ENCODE measurements around the gene EZR.

The EZR gene

DNA sequence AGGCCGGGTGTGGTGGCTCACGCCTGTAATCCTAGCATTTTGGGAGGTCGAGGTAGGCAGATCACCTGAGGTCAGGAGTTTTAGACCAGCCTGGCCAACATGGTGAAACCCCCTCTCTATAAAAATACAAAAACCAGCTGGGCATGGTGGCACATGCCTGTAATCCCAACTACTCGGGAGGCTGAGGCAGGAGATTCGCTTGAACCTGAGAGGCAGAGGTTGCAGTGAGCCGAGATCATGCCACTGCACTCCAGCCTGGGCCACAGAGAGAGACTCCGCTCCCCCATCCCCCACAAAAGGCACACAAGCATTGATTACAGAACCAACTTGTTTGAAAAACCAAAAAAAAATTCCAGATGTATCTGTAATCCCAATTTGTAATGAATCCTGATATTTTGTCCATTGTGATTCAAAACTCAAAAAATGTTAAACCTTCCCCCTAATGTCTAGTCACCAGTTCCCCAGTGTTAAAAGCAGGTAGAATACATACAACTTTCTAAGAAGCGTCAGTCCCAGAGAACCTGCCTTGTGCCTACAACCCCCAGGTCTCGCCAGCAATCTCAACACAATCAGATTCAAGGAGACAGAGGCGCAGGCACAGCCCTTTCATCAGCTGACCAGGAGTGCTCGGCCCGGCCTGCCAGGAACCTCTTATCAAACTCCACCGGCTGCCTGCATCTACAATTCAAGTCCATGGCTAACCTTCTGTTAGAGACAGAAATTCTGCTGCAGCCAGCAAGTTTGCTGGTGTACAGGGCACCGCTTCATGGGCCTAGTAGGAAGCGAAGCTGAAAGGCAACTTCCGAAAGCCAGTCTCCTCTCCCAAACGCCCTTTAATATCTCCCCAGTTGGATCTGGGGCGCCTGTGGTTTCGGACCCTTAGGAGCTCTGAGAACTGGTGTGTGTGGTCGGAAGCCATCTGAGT, 2.1 kb downstream of the EZR start:
- no peak for DNase-seq

- DNase-seq = no peak
These were observed 2.8 kb downstream of the EZR start for GRCh38 chr6:158816329-158816728.

DNA sequence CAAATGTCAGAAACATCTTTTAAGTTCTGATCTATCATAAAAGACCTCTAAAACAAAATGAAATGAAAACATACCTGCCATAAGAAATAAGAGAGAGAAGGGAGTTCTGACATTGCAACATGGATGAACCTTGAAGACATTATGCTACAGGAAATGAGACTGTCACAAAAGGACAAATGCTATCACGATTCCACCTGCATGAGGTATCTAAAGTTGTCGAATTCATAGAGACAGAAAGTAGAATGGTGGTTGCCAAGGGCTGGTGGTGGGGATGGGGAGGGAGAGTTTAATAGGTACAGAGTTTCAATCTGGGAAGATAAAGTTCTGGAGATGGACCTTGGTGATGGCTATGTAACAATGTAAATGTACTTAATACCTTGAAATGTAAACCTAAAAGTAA, 3.3 kb downstream of the EZR start:
- no peak for DNase-seq

DNA sequence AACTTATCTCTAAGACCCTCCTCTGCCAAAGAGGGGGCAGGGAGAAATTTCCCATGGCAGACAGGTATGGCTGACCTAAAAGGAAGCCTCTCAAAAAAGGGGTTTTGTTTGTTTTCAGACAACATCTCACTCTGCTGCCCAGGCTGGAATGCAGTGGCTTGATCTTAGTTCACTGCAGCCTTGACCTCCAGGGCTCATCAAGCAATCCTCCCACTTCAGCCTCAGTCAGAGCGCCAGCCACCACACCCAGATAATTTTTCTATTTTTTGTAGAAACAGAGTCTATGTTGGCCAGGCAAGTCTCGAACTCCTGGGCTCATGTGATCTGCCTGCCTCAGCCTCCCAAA, 3.8 kb downstream of the EZR start:
- DNase-seq = no peak

DNA sequence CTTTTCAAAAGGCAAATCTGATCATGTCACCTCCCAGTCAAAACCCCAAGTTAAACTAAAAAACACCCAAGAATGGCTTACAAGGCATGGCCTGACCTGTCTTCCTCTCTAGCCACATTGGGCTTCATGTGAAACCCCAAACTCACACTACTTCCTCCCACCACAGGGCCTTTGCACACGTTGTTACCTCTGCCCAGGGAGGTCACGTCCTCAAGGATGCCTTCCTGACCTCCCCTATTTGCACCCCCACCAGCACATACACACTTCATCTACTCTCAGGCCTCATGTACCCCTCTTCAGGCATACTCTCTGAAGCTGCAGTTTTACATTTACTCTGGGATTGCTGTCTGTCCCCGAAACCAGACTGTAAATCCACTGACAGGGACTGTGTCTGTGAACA, 6.1 kb downstream of the EZR start:
- DNase-seq = no peak

DNA sequence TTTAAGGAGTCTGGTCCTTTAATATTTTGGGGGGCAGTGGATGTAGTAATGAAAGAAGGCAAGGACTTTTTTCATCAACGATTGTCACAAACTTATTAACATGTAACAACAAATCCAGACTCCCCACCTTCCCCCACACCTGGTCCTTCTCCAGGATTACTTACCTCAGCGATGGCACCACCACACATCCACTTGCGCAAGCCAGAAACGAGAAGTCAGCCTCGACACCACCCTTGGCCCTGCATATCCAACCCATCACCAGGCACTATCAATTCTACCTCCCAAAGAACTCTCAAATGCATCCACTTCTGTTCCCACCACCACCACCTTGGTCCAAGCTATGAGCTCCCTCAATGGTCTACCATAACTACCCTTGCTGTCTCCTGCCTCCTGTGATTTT, 6.6 kb downstream of the EZR start:
- no peak for DNase-seq

DNA sequence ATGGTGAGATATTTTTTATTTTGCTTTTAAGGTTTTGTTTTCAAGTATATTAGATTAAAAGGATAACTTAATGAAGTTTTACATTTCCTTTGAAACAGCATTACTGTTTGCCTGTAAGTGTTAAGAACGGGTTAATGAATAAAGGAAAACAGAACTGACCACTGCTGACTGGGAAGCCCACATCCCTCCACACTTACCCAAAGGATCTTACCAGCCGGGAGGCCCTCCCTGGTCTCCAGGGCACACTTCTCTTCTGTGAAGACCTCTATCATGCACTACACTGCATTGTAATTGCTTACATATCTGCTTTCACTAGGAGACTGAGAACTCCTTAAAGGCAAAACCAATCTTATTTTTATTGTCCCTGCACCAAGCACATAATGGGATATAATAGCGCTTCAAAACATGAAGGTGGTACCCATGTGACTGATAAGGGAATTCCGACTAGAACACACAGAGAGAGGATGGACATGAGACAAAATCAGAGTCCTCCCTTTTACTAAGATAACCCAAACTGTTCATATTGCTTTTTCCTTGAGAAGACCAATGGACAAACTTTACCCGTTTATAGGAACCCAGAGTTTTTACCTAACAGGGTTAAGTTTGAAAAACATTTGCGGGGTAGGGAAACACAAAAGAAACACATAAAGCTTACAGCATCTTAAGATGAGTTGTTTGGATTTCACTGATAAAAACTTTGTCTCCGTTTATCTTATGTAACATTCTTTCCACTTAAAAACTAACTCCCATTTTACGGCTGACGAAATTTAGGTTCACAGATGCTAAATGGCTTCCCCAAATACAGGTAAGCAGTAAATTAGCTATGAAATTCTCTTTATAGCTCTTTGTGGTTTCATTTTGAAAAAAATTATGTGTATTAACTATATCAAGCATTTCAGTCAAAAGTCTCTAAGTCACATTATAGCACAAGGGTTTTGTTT, 8.7 kb downstream of the EZR start:
- peak; percentile 6 for DNase-seq

- DNase-seq = peak; percentile 65
These were observed 10.1 kb downstream of the EZR start for GRCh38 chr6:158808941-158809678.

- DNase-seq = no peak
These were observed 10.7 kb downstream of the EZR start for GRCh38 chr6:158808442-158808833.

- DNase-seq = no peak
These were observed 11.4 kb downstream of the EZR start for GRCh38 chr6:158807515-158808441.

- no peak for DNase-seq
These were observed 13.3 kb downstream of the EZR start for GRCh38 chr6:158805698-158806377.

GRCh38 chr6:158804207-158804606, 15.0 kb downstream of the EZR start:
- DNase-seq = no peak

DNA sequence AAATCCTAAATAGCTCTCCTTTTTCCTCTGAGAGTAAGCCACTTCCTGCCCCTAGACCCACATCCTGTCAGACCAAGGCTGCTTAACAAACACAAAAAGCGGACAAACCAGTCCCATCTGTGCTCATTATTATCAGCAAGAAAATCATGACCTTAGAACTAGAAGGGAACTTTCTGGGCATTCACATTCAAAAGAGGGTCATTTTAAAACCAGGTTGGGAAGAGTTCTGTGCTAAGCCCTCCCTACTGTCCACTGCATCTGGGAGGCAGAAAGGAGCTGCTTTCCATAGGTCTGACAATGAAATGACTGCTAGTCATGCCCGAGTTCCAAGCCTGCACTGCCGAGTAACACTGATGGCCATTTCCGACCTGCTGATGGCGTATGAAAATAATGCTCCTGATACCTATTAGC, 15.4 kb downstream of the EZR start:
- no peak for DNase-seq

DNA sequence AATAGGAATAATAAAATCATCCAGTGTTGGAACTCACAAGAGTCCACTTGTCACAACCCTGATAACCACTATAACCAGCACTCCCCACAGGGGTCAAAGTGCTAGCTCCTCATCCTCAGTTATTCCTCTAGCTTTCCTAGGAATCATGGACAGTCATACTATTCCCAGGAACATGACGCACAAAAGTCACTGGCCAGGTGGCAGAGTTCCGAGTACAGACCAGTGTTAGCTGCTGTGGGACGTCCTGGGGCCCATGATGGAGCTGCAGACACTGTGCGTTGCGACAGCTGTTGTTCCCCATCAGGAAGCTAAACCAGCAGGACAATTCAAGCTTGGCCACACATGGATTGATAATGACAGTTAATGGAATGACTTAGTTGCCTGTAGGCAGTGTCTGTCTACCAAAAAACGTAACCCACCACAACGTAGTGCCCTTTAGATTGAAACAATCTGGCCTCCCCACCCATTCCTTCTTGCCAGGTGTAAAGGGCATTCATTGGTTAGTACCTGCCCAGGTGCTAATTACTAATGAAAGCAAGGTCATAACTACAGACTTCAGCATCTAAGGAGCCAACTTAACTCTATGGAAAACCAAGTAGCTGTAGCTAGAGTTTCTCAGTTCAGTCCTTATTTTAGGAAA, 17.4 kb downstream of the EZR start:
- DNase-seq = no peak

DNA sequence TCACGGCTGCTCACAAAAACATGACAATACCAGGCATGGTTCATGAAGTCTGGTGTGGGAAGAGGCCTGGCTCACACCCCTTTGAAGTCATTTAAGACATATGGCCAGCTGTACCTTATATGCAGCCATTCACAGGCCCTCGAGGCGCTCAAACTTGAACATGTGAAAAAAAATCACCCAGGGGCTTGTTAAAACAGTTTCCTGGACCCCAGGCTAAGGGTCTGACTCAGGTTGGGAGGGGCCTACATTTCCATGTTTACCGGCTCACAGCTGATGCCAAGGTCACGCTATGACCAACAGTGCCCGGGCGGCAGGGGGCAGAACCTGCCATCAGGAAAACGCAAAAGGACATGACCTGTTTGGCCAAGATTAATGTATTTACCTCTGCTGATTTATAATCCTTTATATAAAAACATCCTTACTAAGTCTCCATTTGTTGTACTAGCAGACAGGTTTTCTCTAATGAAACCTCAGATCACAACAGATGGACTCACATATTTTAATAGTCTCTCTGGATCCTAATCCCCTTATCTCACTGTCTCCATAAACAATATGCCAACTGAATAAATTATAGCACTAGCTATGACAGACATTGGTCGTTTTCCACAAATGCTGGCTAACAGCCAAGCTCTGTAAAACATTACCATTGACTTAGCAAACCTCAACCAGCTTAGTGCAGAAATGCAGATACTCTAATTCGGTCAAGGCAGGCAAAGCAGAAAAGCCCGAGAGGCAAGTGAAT, 19.9 kb downstream of the EZR start:
- DNase-seq = peak; percentile 34

DNA sequence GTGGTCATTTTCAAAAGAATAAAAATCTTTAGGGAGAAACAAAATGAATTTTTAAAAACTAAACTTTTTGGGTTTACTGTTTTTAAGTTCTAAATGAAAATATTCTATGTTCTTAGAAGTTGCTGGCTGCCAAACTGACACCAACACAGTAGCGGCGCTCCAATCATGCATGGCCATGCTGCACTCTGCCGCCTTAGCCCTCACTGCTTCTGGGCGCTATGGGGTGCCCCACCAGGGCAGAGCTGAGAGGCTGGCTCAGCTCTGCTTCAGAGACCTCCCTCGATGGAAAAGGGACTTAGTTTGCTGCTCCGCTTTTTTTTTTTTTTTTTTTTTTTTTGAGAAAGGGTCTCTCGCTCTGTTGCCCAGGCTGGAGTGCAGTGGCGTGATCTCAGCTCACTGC, 20.9 kb downstream of the EZR start:
- DNase-seq = no peak

DNA sequence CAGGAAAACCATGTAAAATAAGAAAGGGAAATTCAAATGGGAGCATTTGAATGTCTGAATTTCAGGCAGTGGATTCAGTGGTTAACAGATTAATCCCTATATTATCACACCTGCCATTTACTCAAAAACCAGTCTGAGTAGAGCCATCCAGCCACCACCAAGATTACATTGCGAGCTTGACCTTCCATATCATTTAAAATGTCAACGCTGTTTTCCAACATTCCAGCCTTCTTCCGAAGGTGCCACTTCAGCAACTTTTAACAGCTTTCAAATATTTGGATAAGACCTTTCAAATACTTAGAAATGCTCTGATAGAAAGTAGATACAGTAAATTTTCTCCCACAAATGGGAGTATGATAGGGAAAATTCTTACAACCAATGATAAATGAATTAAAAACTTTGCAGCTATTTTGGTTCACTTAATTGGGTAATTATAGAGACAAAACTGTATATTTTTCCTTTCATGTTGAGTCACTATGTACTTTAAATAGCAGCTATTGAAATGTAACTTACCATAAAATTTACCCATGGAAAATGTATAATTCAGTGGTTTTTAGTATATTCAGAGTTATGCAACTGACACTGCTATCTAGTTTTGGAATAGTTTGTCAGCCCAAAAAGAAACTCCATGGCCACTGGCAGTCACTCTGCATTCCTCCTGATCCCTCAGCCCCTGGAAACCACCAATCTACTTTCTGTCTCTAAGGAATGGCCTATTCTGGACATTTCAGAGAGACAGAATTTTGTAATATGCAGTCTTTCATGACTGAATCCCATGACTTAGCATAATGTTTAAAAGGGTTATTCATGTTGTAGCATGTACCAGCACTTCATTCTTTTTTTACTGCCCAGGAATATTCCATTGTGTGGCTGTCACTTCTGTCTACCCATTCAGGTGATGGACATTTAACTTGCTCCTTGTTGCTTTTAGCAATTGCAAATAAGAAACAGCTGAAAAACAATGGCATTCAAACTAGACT, 21.5 kb downstream of the EZR start:
- DNase-seq = no peak

DNA sequence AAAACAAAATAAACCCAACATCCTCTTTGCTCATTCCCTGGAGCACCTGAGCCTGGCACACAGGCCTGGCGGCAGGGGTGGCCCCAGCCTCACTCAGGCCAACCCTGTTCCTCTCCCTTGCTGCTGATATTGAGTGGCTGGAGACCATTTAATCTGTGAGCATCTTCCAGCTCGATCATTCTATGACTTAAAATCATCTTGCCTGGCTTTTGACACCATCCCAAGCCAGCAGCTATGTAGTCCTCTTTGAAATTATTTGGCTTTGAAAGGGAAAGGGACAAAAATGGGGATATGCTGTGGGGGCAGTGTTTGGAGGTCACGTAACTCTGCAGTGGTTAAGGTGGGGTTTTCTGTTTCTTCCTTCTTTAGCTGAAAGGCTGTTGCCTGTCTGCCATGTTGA, 22.8 kb downstream of the EZR start:
- DNase-seq = no peak

GRCh38 chr6:158795516-158795915, 23.7 kb downstream of the EZR start:
- no peak for DNase-seq

Measured in NCI-H2107 (cell line).